Measurements from ENCODE around the gene EXOC2. TPM values are rescaled to one million over a fixed set of nuclear protein-coding genes. Genes with fewer than 3 reads are reported as not detected.

EXOC2 gene
- polyA plus RNA-seq, 3 donors, result 3.8 to 9.2 (median 6.9) TPM

Other genes with a start within 250 kb of the EXOC2 start
- under 1 TPM; 0.09 to 0.64 (median 0.56) TPM for gene HUS1B, start 36.0 kb downstream of the EXOC2 start, polyA plus RNA-seq

Data from adipose tissue (tissue), 3 donors.